Gastroesophageal sphincter (tissue), 4 donors: ENCODE measurements around the gene S100G. TPM values are rescaled to one million over a fixed set of nuclear protein-coding genes. Genes with fewer than 3 reads are reported as not detected.
"Not testable (repeated sequence)": the region's sequence is repeated elsewhere in the genome, so short reads cannot be mapped to it uniquely, and the experiment has no call there.

Experiments
- ATAC-seq: fragments of 150-250 bp; one replicate; pipeline ENCODE4 v1.9.1; 2016; ENCODE audit warnings: mild to moderate bottlenecking, moderate library complexity
- H3K27ac ChIP-seq, 4 donors: fragments of 200-600 bp; sonication (generic) in 3 of 4; 1 replicate in 3 of 4; 2 replicates in 1 of 4; pipeline ENCODE4 v1.5.1; 2016 to 2019
- H3K27me3 ChIP-seq: fragments of 200-600 bp; sonication (generic); one replicate; pipeline ENCODE4 v1.5.1; 2019
- H3K36me3 ChIP-seq, 2 donors: fragments of 200-600 bp; sonication (generic); one replicate each; pipeline ENCODE4 v1.5.1; 2019; ENCODE audit warnings: control low read depth in 1 of 2
- H3K4me1 ChIP-seq, 3 donors: fragments of 200-600 bp; sonication (generic); 1 replicate in 2 of 3; 2 replicates in 1 of 3; pipeline ENCODE4 v1.5.1; 2016 to 2019; ENCODE audit warnings: control low read depth in 2 of 3
- H3K4me3 ChIP-seq, 2 donors: fragments of 200-600 bp; sonication (generic); one replicate each; pipeline ENCODE4 v1.5.1; 2019; ENCODE audit warnings: mild to moderate bottlenecking in 1 of 2, moderate library complexity in 1 of 2
- H3K9me3 ChIP-seq, 3 donors: fragments of 200-600 bp; sonication (generic); one replicate each; pipeline ENCODE4 v1.5.1; 2017 to 2019; ENCODE audit warnings: control low read depth in 2 of 3
- CTCF ChIP-seq, 4 experiments: fragments of 200-600 bp in 2 of 4; fragments of 450-650 bp in 2 of 4; sonication (generic) in 1 of 4; IDR thresholded peaks; one replicate each; pipeline ENCODE4 v1.5.1; 2017 to 2019; ENCODE audit warnings: antibody characterized with exemption in 4 of 4, mild to moderate bottlenecking in 2 of 4, moderate library complexity in 2 of 4
- EP300 ChIP-seq: sonication (generic); formaldehyde crosslinking; IDR thresholded peaks from one replicate; pipeline ENCODE4 v1.6.1; 2017; ENCODE audit warnings: antibody characterized with exemption, mild to moderate bottlenecking
- POLR2A ChIP-seq, 2 donors: fragments of 450-650 bp; IDR thresholded peaks; one replicate each; pipeline ENCODE4 v1.6.1; 2017; ENCODE audit warnings: antibody characterized with exemption in 2 of 2, mild to moderate bottlenecking in 2 of 2, moderate library complexity in 1 of 2
- POLR2AphosphoS5 ChIP-seq: sonication (generic); formaldehyde crosslinking; IDR thresholded peaks from one replicate; pipeline ENCODE4 v1.6.1; 2017; ENCODE audit warnings: antibody characterized with exemption
- WGBS, 2 donors: methylation state at CpG; one replicate each; pipeline ENCODE4 v1.1.5; 2018; ENCODE audit warnings: low coverage in 1 of 2; 5-methylcytosine and 5-hydroxymethylcytosine counted together
- total RNA-seq, 4 donors: library from RNA; depleted of rRNA; stranded (reverse); fragments of >200 nt; gene quantifications; one replicate each; pipeline ENCODE4 v1.1.0, GENCODE V29; 2016

The S100G gene
- total RNA-seq, 4 donors from 2014 or later: not detected

- Histone ChIP-seq H3K36me3 (peaks cover 0 to 30% of the 10 kb centered on the region in 2 donors), H3K27me3 (no peaks in the 10 kb centered on the region), H3K4me1 (no peaks in the 10 kb centered on the region), H3K4me3 (no peak overlapping the region), H3K27ac (no peak overlapping the region), H3K9me3 (no peaks in the 10 kb centered on the region)
- 71 to 100% methylated on average over 1 to 2 of the region's 2 CpGs for WGBS, 2 donors
- ATAC-seq: no peak
- TF ChIP-seq CTCF (IDR thresholded peaks at IDR 0.05) (no peak), POLR2A (IDR thresholded peaks at IDR 0.05) (no peak), POLR2AphosphoS5 (no peak), EP300 (no peak)
These were observed 30.9 kb upstream of the S100G start for GRCh38 chrX:16619024-16619423.

GRCh38 chrX:16628511-16628910, 21.4 kb upstream of the S100G start:
- not testable (repeated sequence) for H3K4me3 ChIP-seq, ATAC-seq, H3K36me3 ChIP-seq, H3K4me1 ChIP-seq, H3K27ac ChIP-seq, H3K9me3 ChIP-seq, H3K27me3 ChIP-seq
- 68 to 83% methylated on average over 2 to 4 of the region's 6 CpGs for WGBS, 2 donors

GRCh38 chrX:16628946-16629595, 20.9 kb upstream of the S100G start:
- no peaks in the 10 kb centered on the region for H3K9me3 ChIP-seq
- no peak overlapping the region for H3K27ac ChIP-seq
- no peaks in the 10 kb centered on the region for H3K27me3 ChIP-seq
- H3K4me1 ChIP-seq: no peaks in the 10 kb centered on the region
- 64 to 68% methylated on average over 8 to 10 of the region's 17 CpGs for WGBS, 2 donors
- no peaks in the 10 kb centered on the region for H3K36me3 ChIP-seq
- no peak overlapping the region for H3K4me3 ChIP-seq
- ATAC-seq: no peak
- TF ChIP-seq CTCF (IDR thresholded peaks at IDR 0.05): no peak
- no peak for TF ChIP-seq POLR2A (IDR thresholded peaks at IDR 0.05)
- no peak for TF ChIP-seq POLR2AphosphoS5
- TF ChIP-seq EP300: no peak

- no peaks in the 10 kb centered on the region for H3K9me3 ChIP-seq
- 49 to 61% methylated on average over 2 to 3 of the region's 4 CpGs for WGBS, 2 donors
- no peak for ATAC-seq
- no peaks in the 10 kb centered on the region for H3K4me1 ChIP-seq
- H3K27ac ChIP-seq: no peak overlapping the region
- H3K4me3 ChIP-seq: no peak overlapping the region
- TF ChIP-seq POLR2A (IDR thresholded peaks at IDR 0.05) (no peak), POLR2AphosphoS5 (no peak), EP300 (no peak), CTCF (IDR thresholded peaks at IDR 0.05) (no peak)
- no peaks in the 10 kb centered on the region for H3K27me3 ChIP-seq
- H3K36me3 ChIP-seq: no peaks in the 10 kb centered on the region
These were observed 20.0 kb upstream of the S100G start for GRCh38 chrX:16629909-16630308.

GRCh38 chrX:16633754-16634153, 16.2 kb upstream of the S100G start:
- ATAC-seq: no peak
- TF ChIP-seq POLR2AphosphoS5 (no peak), CTCF (IDR thresholded peaks at IDR 0.05) (no peak), POLR2A (IDR thresholded peaks at IDR 0.05) (no peak), EP300 (no peak)
- Histone ChIP-seq H3K27ac (no peak overlapping the region), H3K4me3 (no peak overlapping the region), H3K27me3 (no peaks in the 10 kb centered on the region), H3K36me3 (peaks cover 0 to 20% of the 10 kb centered on the region in 2 donors), H3K4me1 (no peaks in the 10 kb centered on the region), H3K9me3 (no peaks in the 10 kb centered on the region)
- 43 to 68% methylated on average over 2 to 4 of the region's 4 CpGs for WGBS, 2 donors
